Stimulated activated CD4-positive, alpha-beta T cell treated with anti-CD3 and anti-CD28 coated beads, Interleukin-4, amount 100 ng/mL, for 24 hours (primary cell): ENCODE measurements around the gene APBA1.

Source experiments
- DNase-seq: peaks from one replicate; pipeline ENCODE4 v3.0.0-alpha.2; 2020

The APBA1 gene

GRCh38 chr9:69671879-69672595 is at the start of gene APBA1:
TSS of gene APBA1 (minus strand) at chr9:69672371.
- DNase-seq, result peak; percentile 18

- DNase-seq, result no peak
These were observed 47.8 kb upstream of the APBA1 start for GRCh38 chr9:69719983-69720382.

GRCh38 chr9:69719367-69719766 is 47.2 kb upstream of the APBA1 start:
- no peak for DNase-seq

GRCh38 chr9:69718218-69718617 is 46.0 kb upstream of the APBA1 start:
- DNase-seq, result no peak

GRCh38 chr9:69715825-69716224 is 43.7 kb upstream of the APBA1 start:
- no peak for DNase-seq

GRCh38 chr9:69715096-69715495 is 42.9 kb upstream of the APBA1 start:
- no peak for DNase-seq

GRCh38 chr9:69697475-69697874 is 25.3 kb upstream of the APBA1 start:
- no peak for DNase-seq

GRCh38 chr9:69696802-69697201 is 24.6 kb upstream of the APBA1 start:
- no peak for DNase-seq

GRCh38 chr9:69689991-69690538 is 17.9 kb upstream of the APBA1 start:
- DNase-seq, result no peak

GRCh38 chr9:69683927-69684326 is 11.8 kb upstream of the APBA1 start:
- DNase-seq, result no peak

- DNase-seq, result no peak
These were observed 6.8 kb upstream of the APBA1 start for GRCh38 chr9:69678843-69679538.

GRCh38 chr9:69677931-69678330 is 5.8 kb upstream of the APBA1 start:
- DNase-seq, result no peak

GRCh38 chr9:69675563-69675962 is 3.4 kb upstream of the APBA1 start:
- no peak for DNase-seq

- no peak for DNase-seq
These were observed 2.7 kb upstream of the APBA1 start for GRCh38 chr9:69674716-69675438.

- no peak for DNase-seq
These were observed 2.0 kb upstream of the APBA1 start for GRCh38 chr9:69674112-69674685.

- no peak for DNase-seq
These were observed 1.1 kb upstream of the APBA1 start for GRCh38 chr9:69673311-69673640.

- peak; percentile 74 for DNase-seq
These were observed 582 bp upstream of the APBA1 start for GRCh38 chr9:69672596-69673310.

GRCh38 chr9:69671311-69671878 is 776 bp downstream of the APBA1 start:
- no peak for DNase-seq

- no peak for DNase-seq
These were observed 4.9 kb downstream of the APBA1 start for GRCh38 chr9:69667306-69667705.

GRCh38 chr9:69660304-69660703 is 11.9 kb downstream of the APBA1 start:
- DNase-seq, result no peak

GRCh38 chr9:69658987-69659675 is 13.0 kb downstream of the APBA1 start:
- DNase-seq, result no peak

- no peak for DNase-seq
These were observed 14.9 kb downstream of the APBA1 start for GRCh38 chr9:69657269-69657668.
